Daoy (cell line): ENCODE measurements around the gene PNPLA3. TPM values are rescaled to one million over a fixed set of nuclear protein-coding genes. Genes with fewer than 3 reads are reported as not detected.

Experiments used
- DNase-seq: peaks from one replicate; pipeline ENCODE4 v3.0.0-alpha.2; 2015; ENCODE audit warnings: low read depth
- total RNA-seq: library from RNA; depleted of rRNA; stranded (reverse); fragments of >200 nt; shearing (Covaris generic); gene quantifications from 2 replicates; pipeline ENCODE4 v1.2.3, GENCODE V29; 2014; rRNA removed

PNPLA3 gene
- total RNA-seq, 1 experiment from 2014 or later = 4.2 TPM

DNA sequence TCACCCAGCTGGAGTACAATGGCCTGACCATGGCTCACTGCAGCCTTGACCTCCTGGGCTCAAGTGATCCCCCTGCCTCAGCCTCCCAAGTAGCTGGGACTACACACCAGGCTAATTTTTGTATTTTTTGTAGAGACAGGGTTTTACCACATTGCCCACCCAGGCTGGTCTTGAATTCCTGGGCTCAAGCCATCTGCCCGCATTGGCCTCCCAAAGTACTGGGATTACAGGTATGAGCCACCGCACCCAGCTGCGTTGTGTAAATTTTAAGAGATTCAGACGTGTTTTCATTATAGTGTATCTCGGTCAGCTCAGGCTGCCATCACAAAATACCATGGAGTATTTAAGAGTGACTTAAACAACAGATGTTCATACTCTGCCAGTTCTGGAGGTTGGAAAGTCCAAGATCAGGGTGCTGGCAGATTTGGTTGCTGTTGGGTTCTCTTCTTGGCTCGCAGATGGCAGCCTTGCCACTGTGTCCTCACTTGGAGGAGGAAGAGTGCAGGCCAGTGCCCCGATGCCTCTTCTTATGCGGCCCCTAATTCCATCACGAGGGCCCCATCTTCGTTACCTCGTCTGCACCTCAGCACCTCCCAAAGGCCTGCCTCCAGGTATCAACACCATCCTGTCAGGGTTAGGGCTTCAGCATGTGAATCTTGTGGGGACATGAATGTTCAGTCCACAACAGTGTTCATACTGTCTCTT lies 67.9 kb downstream of the PNPLA3 start:
- DNase-seq = no peak

DNA sequence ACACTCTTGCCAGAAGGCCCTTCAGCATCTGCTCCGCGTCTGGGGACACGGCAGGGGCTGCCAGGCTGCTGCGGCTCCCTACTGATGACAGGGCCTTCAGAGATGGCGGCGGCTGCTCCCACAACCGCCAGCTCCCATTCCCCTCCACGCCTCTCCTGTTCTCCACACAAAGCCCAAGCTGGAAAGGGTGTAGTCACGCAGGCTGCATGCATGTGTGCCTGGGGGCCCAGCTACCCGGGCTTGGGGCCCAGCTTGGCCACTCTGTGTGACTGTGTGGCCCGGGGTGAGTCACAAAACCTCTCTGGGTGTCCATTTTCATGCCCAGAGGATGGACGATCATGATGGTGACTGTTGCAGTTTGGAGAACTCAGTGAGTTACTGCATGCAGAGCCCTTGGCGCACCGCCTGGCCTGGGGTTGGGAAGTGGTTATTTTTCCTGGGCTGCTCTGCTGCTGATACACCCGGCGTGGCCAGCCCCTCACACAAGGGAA lies 68.8 kb downstream of the PNPLA3 start:
- peak; percentile 51 for DNase-seq

DNA sequence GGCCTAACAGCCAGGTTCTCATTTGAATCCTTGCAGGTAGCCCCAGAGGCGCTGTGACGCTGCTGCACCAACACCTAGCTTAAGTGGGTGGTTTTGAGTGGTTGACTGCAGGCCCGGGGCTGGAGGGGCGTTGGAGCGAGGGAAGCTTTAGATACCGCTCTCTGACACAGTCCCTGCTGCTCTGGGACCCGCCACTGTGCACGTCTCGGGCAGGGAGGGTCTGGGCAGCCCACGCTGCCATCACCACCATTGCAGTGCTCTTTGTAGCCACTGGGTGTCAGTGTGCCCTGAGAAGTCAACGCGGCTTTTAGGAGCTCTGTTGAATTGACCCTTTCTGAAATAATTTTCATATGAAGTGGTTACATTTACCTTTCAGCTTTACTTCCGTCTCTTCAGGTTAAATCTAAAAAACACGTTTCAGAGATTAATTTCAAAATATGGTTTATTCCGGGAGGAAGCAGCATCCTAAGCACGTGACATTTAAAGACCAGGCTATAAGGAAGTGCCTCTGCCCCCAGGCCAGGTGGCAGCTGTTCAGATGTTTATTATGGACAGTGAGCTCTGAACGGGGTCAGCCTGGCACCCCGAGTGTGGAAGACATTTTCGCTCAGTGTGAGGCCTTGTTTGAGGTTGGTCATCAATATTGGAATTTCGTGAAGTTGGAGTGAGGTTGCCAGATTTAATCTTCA lies 69.6 kb downstream of the PNPLA3 start:
- DNase-seq = peak; percentile 52

DNA sequence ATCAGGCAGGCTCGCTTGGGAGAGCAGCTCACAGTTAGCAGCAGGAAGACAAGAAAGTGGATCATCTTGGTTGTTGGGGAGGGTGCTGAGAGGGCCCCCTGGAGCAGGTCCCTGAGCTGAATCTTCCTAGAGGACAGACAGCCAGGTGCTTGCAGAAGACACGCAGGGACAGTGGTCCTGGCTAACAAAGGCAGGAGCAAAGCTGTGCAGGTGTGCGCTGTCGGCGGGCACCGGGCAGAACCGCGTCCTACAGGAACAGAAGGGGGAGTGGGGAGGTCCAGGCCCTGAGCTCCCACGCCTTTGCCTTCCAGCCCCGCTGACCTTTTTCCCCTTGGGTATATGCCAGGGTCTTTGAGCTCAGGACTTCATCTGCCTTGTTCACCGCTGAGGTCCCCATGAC lies 70.4 kb downstream of the PNPLA3 start:
- no peak for DNase-seq

DNA sequence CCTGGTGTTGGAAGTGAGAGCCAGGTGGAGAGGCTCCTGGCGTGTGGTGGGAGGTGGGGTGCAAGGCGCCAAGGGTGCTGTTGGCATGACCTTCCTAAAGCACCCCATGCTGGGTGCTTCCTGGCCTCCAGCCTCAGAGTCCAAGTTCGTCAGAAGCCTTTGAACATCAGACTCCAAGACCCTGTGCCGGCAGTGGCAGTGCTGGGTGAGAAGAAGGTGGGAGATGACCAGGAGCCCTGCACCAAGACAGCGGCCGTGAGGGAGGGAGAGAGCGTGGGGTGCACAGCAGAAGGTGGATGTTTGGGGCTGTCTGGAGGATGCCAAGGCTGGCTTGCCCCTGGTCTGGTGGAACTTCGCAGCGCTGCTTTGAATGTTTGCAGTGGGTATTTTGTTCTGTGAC lies 70.8 kb downstream of the PNPLA3 start:
- DNase-seq = no peak

DNA sequence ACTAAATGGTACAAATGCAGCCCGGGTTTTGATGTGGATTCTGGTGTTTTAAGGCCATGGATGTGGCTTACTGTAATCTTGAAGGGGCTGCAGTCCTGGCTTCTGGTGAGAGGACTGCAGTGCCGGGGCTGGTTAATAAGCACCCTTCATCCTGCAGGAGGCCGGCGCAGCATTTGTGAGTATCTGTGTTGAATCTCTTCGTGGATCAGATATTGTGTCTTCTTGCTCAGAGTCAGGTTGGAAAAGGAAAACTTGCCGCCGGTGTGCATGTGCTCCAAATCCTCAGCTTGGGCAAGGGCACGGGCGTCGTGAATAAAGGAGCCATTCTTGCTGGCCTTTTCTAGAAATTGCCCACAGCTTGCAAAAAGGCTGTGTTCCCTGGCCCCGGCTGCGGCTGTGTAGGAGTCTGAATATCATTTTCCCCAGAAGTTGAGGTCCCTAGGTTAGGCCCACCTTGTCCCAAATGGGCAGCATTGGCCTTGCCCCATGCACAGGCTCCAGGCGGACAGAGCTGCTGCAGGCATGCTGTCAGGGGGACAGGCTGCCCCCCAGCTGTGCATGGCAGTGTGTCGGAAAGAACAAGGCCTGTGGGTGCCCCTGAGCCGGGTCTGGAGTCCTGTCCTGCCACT lies 71.6 kb downstream of the PNPLA3 start:
- DNase-seq = no peak

DNA sequence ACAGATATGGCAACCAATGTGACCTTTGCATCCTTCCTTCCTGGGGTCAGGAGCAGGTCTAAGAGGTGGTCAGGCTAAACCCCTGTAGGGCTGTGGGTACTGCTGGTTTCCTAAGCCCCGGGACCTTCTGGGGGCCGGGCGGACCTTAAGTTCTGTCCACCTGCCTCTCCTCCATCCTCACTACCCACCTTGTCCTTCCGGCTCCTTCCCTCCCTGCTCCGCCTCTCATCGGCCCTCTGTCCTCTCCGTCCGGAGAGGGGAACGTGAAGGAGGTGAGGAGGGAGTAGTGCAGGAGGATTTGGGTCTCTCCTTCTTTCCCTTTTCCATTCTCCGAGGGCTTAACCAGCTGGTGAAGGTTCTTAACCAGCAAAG lies 72.2 kb downstream of the PNPLA3 start:
- no peak for DNase-seq

DNA sequence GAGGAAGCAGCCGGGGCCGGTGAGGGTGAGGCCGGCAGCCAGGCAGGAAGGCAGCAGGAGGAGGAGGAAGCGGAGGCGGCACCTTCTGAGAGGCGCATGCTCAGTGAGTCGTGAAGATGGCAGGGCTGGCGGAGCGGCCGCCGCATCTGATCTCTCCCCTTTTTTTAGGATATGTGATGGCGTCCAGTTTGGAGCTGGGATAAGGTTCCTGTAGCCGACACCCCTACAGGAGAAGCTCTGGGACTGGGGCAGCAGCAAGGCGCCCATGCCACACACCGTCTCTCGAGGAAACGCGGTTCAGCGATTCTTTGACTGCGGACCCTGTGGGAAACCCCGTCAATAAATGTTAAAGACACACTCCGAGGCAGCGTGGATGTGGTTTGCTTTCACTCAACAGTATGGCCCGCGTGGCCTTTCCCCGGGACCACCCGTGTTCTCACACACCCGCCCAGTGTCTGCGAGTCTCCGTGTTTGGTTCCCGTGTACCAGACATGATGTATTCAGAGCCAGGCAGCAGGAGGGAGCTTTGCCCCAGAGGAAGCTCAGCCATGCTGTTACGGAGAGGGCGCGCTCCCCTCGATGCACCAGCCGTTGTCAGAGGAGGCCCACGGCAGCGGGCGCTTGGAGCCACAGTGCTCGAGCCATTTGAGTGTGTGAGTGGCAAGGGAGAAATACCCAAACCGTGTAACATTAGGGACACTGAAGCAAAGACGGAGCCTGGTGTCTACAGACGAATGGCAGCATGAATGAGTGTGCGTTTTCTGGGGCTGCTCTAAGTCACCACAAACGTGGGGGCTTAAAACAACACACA lies 72.8 kb downstream of the PNPLA3 start:
- DNase-seq = no peak

DNA sequence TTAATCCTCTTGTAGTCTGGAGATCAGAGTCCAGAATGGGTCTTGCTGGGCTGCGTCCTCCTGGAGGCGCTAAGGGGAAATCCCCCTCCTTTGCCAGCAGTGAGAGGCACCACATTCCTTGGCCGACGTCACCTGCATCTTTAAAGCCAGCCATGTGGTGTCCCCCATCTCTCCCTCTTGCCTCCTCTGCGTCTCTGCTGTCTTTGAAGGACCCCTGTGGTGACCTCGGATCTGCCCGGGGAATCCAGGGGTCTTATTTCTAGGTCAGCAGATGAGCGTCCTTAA lies 73.3 kb downstream of the PNPLA3 start:
- no peak for DNase-seq

Other genes starting within 250 kb of the PNPLA3 start
- 2.6 and 3.1 TPM in 2 replicates for gene EFCAB6, start 111.5 kb upstream of the PNPLA3 start, total RNA-seq
- gene SULT4A1, start 61.3 kb upstream of the PNPLA3 start, total RNA-seq = 1.0 and 2.2 TPM in 2 replicates
- gene PNPLA5, start 31.8 kb upstream of the PNPLA3 start, total RNA-seq = not detected in 2 replicates
- gene SAMM50, start 31.6 kb downstream of the PNPLA3 start, total RNA-seq = 45.1 and 56.7 TPM in 2 replicates
- 29.7 and 63.5 TPM in 2 replicates for gene PARVB, start 100.5 kb downstream of the PNPLA3 start, total RNA-seq